GM12865 (cell line): ENCODE measurements around the gene WDR31.

Experiments
- DNase-seq: peaks from one replicate; pipeline ENCODE4 v3.0.0; 2010; ENCODE audit warnings: low read depth
- H3K4me3 ChIP-seq: 2 replicates; pipeline ENCODE4 v1.5.1; 2011; ENCODE audit warnings: mild to moderate bottlenecking, low read depth, low read length, control low read depth
- TF ChIP-seq, protein P1 (sequence below): IDR thresholded peaks from 2 replicates; pipeline ENCODE4 v1.5.1; 2011; ENCODE audit warnings: low read length, control low read depth, low read depth, inconsistent platforms; ENCODE audit not compliant: insufficient read depth; ENCODE audit errors: missing control alignments

WDR31 gene

DNA sequence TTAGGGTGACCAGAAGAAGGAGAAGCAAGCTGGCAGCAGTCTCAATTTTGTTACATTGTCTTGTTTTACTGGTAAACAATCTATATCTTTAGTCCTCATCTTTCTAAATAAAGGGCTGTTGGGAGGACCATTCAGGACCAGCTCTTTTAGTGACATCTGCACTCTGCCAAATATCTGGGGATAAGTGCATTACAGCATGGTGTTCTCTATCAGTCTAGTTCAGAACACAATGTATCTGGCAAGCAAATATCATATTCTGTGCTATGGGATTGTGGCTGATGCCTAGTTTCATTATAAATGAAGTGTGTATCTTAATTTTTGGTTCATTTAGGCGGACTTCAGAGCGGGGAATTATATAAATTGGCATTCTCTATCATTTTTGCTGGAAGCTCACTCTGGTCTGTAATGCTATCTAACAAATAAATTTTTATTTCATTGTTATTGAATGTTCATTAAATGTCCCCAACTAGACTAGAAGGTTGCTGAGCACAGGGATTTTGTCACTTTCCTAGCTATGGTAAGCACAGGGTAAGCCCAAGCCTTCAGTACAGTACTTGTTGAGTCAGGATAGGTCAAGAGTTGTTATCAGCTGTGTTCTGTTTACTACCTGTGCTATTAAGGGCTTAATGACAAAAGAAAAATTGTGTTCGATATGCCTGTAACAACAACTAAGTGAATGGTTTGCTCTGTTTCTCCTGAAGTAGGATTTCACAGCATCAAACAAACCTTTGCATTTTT, 11.9 kb downstream of the WDR31 start:
- H3K4me3 ChIP-seq, result no peak overlapping the region
- no peak for DNase-seq
- TF ChIP-seq, protein P1, sequence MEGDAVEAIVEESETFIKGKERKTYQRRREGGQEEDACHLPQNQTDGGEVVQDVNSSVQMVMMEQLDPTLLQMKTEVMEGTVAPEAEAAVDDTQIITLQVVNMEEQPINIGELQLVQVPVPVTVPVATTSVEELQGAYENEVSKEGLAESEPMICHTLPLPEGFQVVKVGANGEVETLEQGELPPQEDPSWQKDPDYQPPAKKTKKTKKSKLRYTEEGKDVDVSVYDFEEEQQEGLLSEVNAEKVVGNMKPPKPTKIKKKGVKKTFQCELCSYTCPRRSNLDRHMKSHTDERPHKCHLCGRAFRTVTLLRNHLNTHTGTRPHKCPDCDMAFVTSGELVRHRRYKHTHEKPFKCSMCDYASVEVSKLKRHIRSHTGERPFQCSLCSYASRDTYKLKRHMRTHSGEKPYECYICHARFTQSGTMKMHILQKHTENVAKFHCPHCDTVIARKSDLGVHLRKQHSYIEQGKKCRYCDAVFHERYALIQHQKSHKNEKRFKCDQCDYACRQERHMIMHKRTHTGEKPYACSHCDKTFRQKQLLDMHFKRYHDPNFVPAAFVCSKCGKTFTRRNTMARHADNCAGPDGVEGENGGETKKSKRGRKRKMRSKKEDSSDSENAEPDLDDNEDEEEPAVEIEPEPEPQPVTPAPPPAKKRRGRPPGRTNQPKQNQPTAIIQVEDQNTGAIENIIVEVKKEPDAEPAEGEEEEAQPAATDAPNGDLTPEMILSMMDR, result no peak

DNA sequence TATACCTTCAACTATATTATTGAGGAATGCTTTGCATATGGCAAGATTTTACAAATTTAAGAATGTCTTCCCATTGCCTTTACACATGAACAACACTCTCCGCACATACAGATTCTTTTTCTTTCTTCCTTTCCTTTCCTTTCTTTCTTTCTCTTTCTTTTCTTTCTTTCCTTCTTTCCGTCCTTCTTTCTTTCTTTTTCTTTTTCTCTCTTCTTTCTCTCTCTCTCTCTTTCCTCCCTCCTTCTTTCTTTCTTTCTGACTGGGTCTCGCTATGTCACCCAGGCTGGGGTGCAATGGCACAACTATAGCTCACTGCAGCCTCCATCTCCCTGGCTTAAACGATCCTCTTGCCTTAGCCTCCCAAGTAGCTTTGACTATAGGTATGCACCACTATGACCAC, 13.8 kb downstream of the WDR31 start:
- no peak overlapping the region for H3K4me3 ChIP-seq
- no peak for DNase-seq
- TF ChIP-seq, protein P1, result no peak

DNA sequence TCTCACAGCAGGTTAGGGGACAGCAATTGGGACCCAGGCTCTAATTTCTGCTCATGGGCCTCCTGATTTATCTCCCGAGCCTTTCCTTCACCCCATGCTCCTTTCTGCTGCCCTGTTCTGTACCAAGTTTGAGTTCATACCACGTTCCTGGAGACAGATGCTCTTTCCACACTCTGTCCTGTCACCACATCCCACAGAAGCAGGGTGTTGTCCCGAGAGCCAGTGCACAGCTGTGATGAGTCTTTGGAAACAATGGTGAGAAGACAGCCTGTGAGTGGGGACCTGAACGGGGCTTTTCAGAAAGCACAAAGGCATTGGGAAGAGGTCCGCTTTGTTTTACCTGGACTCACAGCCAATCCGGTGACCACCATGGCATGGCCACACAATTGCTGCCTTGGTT, 17.4 kb downstream of the WDR31 start:
- no peak for DNase-seq
- H3K4me3 ChIP-seq, result no peak overlapping the region
- TF ChIP-seq, protein P1, result no peak

DNA sequence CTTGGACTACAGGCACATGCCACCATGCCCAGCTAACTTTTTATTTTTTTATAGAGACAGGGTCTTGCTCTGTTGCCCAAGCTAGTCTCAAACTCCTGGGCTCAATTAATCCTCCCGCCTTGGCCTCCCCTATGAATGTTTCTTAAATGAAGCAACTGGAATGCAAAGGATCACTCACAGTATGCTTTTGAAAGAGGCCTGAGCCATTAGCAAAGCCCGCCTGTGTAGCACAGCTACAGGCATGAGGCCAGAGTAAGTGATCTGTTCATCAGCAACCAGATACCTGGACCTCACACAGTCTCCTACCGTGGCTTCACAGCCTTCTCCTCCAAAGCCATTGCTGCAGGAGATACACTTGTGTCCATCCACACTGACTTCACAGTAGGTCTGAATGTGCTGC, 20.0 kb downstream of the WDR31 start:
- no peak overlapping the region for H3K4me3 ChIP-seq
- TF ChIP-seq, protein P1, result no peak
- no peak for DNase-seq

DNA sequence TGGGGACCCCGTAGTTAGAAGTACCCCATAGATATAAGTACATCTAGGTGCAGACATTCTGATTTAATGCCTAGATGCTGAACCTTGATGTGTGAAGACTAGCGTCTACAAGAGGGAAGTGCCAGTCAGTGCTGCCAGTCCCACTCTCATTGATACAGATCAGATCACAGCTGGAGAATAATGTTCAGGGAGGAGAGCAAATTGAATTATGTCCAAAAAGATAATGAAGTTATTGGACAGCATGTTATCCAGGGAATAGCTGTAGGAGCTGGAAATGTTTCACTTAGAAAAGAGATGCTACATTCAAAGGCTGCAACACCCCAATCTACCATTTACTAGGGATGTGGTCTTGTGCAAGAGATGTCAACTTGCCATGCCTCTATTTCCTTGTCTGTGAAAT, 21.0 kb downstream of the WDR31 start:
- H3K4me3 ChIP-seq, result no peak overlapping the region
- TF ChIP-seq, protein P1, result no peak
- DNase-seq, result no peak

DNA sequence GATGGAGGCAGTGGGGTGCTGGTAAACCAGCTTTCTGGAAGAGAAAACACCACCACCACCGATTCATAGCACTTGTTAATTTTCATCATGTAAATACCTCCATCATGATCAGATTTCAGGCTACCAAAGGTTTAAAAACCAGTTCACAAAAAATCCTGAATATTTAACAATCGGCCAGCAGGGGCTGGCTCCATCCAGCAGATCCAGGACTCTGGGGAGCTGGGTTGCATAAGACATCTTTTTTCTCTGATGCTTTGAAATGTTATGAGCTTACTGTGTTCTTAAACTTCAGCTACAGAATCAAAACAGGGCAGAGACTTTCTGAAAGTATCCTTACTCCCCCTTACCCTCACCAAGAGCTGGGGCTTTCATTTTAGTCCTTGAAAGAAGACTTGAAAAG, 22.3 kb downstream of the WDR31 start:
- no peak overlapping the region for H3K4me3 ChIP-seq
- TF ChIP-seq, protein P1, result no peak
- no peak for DNase-seq

DNA sequence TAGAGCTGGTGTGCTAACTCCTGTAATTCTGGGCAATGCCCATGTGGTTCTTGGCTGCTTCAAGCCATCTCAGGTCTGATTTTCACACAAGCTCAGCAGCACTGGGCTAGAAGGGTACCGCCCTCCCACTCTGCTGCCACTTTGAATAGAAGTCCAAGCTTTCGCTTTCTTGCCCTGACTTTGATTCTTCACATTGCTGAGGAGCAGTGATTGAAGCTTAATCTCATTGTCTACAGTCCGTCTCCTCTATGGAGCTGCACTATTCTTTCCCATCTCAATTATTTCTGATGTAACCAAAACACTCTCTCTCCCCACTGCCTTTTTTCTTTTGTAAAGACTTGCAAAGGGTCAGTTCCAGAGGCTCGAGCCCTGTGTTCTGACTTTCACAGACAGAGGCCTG, 24.0 kb downstream of the WDR31 start:
- TF ChIP-seq, protein P1, result no peak
- DNase-seq, result no peak
- H3K4me3 ChIP-seq, result no peak overlapping the region
